ENCODE measurements around the gene AIP.
A peak's percentile ranks its signal among the peaks of the same experiment; 100 is the strongest.
"Not testable (repeated sequence)": the region's sequence is repeated elsewhere in the genome, so short reads cannot be mapped to it uniquely, and the experiment has no call there.

Gene AIP

GRCh38 chr11:67449116-67449844, 33.5 kb upstream of the AIP start:
- no peak for DNase-seq

DNA sequence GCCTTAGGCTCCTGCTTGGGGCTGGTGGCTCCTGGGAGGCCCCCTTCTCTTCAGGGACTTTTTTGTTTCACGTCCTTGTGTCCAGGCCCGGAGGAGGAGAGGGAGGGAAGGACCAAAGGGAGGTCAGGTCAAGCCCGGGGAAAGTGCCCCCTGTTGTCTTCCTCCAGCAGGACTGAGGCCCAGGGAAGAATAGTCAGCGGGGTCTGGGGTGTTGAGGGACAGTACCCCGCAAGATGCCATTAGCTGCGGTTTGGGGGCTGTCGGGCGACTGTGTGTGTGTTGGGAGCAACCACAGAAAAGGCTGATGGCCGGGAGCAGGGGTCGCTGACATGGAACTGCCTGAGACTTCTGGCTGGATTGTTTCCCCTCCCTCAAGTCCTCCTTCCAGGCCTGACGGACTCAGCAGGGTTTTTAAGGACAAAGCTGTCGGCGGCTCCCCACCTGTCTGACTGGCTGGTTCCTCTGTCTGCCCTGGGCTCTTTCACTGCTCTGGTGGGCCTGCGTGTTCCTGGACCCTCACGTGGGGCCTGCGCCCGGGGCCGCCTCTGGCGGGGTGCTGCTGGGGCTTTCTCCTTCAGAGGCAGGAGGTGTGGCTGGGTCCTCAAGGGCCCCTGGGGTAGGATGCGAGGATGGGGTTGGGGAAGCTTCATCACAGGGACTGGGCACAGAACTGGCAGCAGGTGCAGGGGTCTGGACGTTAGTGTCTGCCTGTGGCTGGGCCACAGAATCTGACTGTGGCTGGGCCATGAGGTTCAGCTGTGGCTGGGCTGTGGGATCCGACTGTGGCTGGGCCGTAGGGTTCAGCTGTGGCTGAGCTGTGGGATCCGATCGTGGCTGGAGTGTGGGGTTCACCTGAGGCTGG, 31.8 kb upstream of the AIP start:
- no peak for DNase-seq

DNA sequence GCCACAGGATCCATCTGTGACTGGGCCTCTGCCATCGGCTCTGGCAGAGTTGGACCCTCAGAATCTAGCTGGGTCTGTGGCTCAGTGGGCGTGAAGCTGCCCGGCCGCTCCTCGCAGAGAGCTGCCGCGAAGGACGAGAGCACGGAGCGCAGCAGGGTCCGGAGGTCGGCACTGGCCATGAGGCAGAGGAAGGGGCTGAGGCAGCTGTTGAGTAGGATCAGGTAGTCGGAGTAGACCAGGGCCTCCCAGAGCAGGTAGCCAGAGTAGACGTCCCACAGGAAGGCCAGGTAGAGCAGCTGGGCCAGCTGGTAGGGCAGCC, 31.2 kb upstream of the AIP start:
- no peak for DNase-seq

- DNase-seq: no peak
Measured at GRCh38 chr11:67452141-67452952, 30.5 kb upstream of the AIP start, which contains the start of gene GPR152. Gene GPR152 (minus strand): TSS chr11:67452729. CDS start chr11:67452724, 5 bp downstream.

DNA sequence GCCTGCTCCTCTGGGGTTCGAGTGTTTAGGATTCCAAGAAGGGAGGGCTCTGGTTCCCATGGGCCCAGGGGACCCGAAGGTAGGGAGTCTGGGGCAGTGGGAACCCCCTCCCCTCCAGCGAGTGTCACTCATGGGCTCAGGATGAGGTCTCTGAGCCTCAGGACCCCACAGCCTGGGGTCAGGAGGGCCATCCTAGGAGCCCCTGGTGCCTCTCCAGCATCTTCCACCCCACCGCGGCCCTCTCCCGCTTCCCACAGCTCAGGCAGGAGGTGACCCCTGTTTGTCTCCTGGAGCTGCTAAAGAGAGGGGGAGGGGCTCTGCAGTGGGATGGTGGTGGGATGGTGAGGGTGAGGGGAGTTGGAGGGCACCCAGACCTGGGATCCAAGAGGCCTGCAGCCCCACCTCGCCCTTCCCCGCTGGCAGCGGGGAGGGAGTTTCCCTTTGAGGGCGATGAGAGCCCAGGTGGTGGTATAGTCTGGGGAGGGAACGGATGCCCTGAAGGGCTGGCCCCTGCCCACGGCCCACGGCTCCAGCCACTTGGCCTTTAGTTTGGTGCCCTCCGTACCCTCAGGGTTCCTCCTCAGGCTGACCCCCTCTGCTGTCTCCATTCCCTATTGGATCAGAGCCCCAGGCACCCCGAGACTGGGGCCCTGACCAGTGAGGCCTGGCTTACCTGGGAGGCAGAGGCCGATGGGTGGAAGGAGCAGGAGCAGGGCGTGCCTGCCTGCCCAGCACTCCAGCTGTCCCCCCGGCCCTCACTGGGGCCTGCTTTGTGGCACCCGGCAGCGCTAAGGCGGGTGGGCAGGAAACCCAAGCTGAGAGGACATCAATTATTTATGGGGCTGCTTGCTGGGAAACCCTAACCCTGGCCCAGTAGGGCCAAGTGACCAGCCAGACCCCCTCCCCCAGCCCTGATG, 28.8 kb upstream of the AIP start:
- no peak for DNase-seq

- no peak for DNase-seq
Measured at GRCh38 chr11:67455054-67455453, 27.8 kb upstream of the AIP start, which contains the start of gene CABP4. Gene CABP4 (plus strand): TSS chr11:67455354. CDS start chr11:67455424, 70 bp downstream.

- no peak for DNase-seq
Measured at GRCh38 chr11:67456068-67456705, 26.6 kb upstream of the AIP start.

DNA sequence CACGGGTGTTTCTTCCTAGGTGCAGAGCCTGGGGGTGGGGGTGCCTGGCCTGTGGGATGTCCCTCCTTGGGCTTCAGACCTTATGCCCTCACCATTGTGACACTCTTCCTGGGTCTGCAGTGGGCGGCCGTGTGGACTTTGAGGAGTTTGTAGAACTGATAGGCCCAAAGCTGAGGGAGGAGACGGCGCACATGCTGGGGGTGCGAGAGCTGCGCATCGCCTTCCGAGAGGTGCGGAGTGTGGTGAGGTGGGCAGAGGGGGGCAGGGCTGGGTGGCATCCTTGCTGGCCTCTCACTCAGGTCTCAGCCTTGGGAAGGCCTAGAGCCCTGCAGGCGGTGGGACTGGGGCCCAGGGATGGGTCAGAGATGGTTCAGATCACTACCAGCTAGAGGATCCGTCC, 25.4 kb upstream of the AIP start:
- no peak for DNase-seq

DNA sequence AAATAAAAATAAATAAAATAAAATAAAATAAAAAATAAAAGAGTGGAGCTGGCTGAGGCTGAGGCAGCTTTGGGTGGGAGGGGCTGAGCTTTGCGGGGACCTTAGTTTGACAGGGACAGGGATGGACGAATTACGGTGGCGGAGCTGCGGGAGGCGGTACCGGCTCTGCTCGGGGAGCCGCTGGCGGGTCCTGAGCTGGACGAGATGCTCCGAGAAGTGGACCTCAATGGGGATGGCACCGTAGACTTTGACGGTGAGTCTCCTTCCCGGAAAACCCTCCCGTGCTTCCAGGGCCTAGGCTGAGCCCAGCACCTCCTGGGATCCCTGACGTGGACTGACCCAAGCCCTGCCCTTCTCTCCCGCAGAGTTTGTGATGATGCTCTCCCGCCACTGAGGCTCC, 24.6 kb upstream of the AIP start:
- no peak for DNase-seq

DNA sequence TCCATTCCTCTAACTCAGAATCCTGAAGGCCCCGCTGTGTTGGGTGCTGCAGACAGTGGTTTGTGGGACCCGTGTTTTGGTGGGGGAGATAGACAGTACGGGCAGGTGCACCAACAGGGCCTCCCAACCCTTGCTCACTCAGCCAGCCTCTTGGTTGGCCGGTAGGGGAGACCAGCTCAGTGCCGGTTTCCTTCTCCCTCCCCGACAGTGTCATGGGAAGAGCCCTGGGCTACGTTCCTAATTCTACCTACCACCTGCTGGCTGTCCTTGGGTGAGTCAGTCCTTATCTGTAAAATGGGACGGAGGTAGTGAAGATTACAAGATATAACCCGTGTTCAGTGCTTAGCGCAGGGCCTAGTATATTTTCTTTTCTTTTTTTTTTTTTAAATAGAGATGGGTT, 19.6 kb upstream of the AIP start:
- no peak for DNase-seq

- DNase-seq: no peak
Measured at GRCh38 chr11:67463680-67464410, 19.0 kb upstream of the AIP start.

DNA sequence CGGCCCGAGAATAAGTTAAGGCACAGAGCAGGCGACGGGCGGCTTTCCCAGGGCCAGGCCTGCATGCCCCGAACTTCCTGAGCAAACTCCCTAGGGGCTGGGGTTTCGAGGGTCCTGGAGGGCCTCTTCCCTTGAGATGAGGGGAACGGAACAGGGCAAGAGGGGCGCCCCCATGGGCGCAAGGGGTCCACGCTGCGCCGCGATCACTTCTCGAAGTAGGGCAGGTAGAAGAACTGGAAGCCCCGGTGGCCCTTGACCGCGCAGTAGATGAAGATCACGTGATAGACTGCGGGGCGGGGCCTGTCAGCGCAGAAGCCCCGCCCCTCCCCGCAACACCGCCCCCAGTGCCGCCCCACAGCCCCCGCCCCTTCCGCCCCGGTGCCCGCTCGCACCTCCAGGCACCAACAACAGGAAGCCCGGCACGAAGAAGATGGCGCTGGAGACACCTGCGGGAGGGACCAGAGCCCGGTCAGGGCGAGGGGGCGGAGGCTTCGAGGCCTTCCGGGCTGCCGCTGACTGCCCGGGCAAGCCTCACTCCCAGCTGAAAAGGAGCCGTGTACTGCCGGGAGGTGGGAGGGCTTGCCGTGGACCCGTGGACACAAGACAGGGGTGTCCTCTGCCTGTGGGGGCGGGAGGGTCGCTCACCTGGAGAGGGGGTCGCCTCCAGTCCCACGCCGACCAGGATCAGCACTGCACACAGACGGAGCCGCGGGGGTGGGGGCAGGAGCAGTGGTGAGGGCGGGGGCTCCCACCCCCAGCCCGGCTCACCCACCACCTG, 18.2 kb upstream of the AIP start:
- DNase-seq: peak; percentile 86 to 92

DNA sequence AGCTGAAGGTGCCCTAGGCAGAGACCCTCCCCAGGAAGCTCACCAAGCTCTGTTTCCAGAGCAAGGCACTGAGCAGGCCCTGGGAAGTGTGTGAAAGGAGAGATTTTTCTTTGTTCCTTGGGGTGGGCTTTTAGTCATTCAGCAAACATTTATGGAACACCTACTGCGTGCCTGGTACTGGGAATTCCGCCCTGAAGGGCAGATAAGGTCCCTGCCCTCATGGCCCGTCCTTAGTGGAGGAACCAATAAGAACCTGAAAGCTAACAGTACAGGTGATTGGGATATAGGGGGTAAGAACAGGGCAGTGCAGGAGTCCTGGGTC, 17.7 kb upstream of the AIP start:
- no peak for DNase-seq

DNA sequence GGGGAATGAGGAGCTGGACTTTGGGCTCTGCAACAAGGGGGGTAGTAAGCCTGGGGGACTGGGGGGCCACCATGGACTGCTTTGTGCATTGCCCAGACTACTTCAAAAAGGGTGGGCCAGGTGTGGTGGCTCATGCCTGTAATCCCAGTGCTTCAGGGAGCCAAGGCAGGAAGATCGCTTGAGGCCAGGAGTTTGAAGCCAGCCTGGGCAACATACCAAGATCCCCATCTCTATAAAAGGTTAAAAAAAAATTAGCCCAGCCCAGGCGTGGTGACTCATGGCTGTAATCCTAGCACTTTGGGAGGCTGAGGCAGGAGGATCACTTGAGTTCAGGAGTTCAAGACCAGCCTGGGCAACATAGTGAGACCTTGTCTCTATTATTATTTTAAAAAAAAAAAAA, 17.3 kb upstream of the AIP start:
- not testable (repeated sequence) for DNase-seq

- DNase-seq: no peak
Measured at GRCh38 chr11:67466367-67466766, 16.5 kb upstream of the AIP start.

DNA sequence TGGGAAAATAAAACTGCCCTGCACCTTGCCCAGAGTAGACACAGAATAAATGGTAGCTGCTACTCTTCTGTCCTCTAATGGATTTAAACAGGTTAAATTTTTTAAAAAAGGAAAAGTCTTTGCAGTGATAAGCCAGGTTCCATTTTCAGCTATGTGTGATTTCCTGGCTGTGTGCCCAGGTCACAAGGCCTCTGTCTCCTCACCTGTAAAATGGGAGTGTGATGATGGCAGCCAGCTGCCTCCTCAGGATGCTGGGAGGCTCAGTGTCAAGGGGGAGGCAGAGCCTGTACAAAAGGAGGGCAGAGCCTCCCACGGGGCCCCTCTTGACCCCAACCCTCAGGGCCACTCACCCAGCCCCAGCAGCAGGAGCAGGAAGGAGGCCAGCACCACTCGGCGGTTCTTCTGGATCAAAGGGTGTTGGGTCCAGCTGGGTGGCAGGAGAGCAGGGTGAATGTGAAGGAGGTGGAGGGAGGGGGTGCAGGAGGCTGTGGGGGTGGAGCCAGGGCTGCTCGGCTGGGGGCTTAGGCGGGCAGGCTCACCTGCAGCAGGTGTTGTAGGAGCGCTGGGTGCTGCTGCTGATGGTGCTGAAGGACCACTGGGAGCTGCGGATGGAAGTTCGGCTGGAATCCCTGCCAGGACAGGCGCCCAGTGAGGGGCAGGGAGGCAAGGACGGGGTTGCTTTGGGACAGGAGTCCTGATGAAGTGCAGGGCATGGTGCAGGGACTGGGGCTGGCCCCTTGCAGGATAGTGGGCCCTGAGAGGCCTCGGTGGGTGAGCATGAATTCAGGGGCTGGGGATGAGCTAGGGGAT, 15.7 kb upstream of the AIP start:
- no peak for DNase-seq

- DNase-seq: peak in 1 of 2 donors; percentile 36
Measured at GRCh38 chr11:67468056-67468455, 14.8 kb upstream of the AIP start.

GRCh38 chr11:67468456-67468758, 14.4 kb upstream of the AIP start:
- DNase-seq: no peak

DNA sequence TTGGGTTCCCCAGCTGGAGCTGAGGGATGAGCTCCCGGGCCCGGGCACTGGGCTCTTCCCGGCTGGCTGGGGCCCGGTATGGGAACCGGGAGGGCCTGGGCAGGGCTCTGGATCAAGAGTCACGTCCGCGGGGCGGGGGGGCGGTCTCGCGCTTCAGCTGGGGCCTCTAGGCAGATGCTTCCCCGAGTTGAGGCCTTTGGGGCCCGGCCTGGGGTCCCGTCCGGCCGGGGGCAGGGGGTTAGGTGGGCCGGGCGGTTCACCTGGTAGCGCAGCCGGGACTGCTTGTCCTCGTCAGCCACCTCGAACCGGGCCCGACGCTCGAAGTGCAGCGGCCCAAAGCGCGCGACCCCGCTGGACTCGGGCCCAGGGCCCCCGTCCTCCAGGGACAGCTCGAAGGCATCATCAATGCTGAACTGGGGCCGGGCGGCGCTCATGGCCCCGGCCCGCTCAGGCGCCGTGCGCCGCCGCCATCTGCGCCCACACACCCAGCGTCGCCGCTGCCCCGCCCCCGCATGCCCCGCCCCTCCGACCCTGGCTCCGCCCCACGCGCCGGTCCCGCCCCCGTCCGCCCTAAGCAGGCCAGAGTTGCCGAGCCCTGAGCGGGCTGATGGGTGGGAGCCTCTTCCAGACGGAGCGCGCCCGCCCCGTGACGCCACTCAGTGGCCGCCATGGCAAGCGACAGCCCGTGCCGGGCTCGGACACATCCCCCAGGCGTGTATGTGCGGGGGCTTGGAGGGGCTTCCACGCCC, 13.9 kb upstream of the AIP start, which contains the start of gene TMEM134:
Gene TMEM134 (minus strand): TSS at position 493 of the 749 bp plus-strand sequence. CDS start 59 bp downstream, at position 434.
- DNase-seq: peak; percentile 90 to 94

Measured in activated CD4-positive, alpha-beta T cell treated with anti-CD3 and anti-CD28 coated beads for 4 hours (primary cell).